Measurements from ENCODE around the gene DIAPH2.
A peak's percentile ranks its signal among the peaks of the same experiment; 100 is the strongest.

DIAPH2 gene

DNA sequence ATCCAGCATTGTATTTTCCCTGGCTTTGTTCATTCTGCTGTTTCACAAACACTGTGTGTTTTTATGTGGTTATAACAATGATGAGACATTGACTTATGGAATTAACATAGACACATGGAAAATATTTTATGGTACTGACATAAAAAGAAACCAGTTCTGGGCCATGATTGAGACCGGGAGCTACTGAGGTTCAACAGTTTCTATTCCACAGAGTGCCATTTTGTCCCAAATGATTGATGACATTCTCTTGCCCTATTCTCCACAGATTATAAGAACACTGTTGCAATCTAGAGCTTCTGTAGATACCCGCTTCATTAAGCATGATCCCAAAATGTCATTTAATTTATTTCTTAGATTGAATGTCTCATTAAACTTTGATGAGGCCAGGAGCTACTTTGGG, 525.9 kb downstream of the DIAPH2 start:
- no peak for DNase-seq

DNA sequence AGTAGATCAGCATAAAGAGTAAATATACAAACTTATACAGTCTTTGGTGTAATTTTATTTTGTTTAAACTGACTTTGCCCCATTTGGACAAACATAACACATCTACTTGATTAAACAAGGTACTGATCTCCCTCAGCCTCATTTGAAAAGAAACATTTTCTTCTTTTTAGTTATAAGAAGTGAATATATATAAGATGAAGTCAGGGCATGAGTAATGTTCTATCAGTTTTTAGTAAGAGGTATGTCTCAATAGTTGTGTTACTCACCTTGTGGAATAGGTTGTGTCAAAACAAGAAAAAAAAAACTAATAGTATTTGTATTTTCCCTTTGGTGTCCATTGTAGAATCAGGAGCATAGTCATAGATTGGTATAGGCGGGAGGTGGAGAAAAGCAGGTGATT, 526.4 kb downstream of the DIAPH2 start:
- DNase-seq, result no peak

DNA sequence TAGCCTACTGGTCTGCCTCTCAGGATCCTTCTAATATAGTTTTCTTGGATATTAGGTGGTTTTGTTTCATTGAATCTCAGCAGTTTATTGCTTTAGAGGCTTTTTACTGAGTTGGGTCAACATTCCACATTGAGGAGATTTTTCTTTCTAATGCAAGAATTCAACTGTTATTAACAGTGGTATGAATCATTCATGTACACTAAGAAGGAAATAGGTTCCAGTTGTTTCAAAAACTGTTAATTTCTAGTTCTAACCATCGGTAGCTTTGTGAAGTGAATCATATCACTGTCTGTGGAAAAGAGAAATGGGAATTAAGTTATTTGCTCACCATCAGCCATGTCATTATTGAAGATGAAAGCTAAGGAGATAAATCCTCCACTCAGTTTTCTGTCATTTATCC, 530.5 kb downstream of the DIAPH2 start:
- peak; percentile 63 for DNase-seq

DNA sequence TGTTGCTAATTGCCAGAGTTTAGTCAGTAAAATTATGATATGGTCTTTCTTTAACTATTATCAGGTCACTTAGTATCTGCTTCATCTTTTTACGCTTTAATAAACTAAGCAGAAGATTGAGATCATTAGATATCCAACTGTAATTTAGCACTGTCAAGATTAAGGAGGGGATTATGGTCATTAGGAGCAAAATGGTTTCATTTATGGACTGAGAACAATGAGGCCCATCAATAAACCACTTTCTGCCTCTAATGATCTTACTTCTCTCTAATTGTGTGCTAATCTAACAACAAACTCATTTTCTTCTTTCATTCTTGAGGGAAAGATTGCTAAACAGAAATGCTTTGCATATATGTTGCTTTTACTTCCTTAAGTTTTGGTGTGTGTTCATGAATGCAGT, 539.5 kb downstream of the DIAPH2 start:
- no peak for DNase-seq

GRCh38 chrX:97229318-97229717, 544.7 kb downstream of the DIAPH2 start:
- DNase-seq, result no peak

DNA sequence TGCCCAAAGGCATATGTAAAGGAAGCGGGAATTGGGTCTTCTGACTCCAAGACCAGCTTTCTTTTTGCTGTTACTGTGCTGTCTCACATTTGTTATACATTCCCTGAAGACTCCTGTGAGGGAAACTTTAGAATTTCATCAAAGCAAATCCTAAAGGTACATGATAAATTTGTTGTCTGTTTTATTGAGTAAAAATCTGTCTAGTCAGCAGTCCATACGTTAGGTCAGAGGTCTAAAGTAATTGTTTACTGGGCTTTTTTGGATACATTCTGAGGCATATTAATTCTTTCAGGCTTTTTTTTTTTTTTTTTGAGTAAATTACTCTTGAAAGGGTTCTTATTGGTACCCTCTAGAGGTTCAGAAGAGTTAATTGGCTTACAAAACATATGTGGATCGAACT, 546.3 kb downstream of the DIAPH2 start:
- no peak for DNase-seq

GRCh38 chrX:97234471-97235081, 549.9 kb downstream of the DIAPH2 start:
- no peak for DNase-seq

DNA sequence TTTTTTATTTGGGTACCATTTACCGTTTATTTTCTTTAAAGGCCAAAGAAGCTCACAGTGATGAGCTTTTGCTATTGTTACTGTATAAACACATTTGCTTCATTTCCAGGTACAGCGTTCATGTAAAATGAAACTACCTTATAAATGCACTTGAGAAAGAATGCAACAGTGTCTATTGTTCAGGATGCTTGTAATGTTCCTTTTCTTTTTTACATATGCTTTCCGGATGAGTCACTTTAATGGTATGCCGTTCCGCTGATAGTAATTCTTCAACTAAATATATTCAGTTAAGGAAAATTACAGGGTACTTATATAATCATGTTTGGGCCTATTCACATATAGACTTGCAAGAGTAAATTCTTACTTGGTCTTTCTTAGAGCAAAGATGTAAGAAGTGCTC, 554.0 kb downstream of the DIAPH2 start:
- peak; percentile 41 for DNase-seq

DNA sequence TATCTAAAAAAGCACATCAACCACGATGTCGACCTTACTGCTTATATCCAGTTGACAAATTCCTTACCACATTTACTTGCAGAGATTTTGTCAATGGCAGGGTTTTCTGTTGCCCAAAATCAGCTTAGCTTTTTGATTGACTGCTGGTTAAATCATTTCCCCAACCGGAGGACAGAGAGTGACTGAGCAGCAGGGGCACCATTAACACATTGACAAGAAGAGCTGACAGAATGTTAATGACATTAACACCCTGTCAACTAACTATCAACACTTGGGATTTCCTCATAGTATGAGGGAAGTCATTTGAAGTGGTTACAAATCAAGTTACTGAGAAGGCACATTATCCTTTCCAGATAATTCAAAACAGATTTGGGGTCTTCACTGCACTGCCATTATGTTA, 567.5 kb downstream of the DIAPH2 start:
- DNase-seq, result no peak

- no peak for DNase-seq
Observed at GRCh38 chrX:97260679-97261078, 576.0 kb downstream of the DIAPH2 start.

- DNase-seq, result no peak
Observed at GRCh38 chrX:97266406-97267121, 581.9 kb downstream of the DIAPH2 start.

DNA sequence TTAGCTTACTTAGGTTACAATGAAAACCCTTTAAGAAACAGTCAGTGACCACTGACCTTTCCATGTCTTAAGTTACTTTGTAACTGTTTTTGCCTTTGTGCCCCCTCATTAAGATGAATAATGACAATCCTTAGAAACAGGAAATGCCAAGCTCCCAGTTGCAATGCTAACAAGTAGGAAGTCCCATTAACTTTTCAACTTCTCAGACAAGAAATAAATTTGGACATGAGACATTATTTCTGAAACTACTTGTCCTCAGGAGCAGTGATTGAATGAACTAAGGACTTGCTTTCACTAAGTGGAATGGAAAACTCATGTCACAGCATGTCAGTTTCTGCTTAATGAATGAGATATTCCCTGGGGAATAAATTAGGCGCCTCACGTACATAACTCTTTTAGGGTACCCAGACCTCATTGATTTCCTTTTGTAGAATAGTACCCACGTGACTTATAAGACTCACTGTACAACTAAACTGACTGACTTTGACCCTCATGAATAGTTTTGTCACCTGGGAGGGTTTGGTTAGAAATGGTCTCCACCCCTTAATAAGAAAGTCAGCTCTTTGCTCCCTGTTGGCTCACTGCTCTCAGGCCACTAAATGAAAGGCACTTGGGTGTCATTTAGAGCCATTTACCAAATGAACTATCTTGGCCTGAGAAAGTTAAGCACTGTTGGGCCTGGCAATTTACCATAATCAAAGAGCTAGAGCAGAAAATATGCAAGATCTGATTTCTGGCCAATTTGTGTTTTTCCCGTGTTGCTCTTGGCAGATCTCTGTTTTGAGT, 582.9 kb downstream of the DIAPH2 start:
- peak; percentile 8 for DNase-seq

DNA sequence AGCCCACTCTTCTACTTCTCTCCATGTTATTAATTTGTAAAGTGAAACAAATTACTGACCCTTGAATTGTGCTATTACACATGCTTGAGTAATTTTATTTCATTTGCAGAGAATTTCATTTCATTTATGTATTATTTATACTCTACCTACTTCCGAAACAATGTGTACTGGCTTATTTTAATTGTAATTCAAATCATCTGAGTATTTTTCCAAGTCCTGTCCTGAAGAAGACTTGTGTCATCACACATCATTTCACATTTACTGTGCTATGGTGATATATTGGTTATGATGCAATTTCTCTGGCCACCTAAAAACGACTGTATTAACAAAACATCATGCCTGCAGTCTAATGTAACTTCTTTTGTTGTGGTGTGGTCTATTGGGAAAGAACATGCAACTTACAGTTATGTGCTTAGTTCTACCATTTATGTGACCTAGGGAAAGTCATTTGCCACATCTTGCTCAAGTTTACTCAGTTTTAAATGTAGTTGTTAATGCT, 583.6 kb downstream of the DIAPH2 start:
- DNase-seq, result no peak

GRCh38 chrX:97284531-97284930, 599.9 kb downstream of the DIAPH2 start:
- DNase-seq, result no peak

DNA sequence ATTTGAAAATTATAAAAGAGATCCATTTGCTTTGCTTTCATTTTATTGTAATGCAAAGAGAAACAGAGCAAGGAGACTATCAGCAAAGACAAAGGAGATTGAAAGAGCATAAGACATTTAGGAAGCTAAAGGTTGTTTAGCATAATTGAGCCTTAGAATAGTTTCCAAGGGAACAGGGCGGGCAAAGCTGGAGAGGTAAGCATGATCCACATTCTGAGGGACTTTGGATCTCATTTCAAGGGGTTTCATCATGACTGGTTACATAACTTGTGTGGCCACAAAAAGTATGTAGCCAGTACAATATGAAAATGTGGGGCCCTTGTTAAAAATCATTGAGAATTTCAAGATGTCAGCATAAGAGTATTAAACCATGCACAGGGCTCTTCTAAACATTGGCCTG, 605.6 kb downstream of the DIAPH2 start:
- DNase-seq, result peak; percentile 16

DNA sequence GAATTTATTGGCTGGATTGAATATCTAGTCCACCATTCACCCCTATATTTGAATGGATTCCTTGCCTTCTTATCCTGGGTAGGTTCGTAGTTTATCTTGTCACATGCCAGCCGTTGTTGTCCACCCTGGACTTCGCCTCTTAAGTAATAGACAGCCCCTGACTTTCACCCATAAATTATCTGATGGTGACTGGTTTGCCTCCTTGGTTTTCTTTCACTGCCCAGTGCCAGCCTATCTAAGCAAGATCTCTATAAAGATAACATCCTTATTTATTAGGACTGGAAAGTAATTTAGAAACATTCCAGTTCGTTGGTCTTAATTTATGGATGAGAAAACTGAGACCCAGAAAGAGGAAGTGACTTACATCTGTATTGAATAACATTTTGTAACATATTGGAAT, 609.4 kb downstream of the DIAPH2 start:
- no peak for DNase-seq

- DNase-seq, result no peak
Observed at GRCh38 chrX:97295954-97296353, 611.3 kb downstream of the DIAPH2 start.

DNA sequence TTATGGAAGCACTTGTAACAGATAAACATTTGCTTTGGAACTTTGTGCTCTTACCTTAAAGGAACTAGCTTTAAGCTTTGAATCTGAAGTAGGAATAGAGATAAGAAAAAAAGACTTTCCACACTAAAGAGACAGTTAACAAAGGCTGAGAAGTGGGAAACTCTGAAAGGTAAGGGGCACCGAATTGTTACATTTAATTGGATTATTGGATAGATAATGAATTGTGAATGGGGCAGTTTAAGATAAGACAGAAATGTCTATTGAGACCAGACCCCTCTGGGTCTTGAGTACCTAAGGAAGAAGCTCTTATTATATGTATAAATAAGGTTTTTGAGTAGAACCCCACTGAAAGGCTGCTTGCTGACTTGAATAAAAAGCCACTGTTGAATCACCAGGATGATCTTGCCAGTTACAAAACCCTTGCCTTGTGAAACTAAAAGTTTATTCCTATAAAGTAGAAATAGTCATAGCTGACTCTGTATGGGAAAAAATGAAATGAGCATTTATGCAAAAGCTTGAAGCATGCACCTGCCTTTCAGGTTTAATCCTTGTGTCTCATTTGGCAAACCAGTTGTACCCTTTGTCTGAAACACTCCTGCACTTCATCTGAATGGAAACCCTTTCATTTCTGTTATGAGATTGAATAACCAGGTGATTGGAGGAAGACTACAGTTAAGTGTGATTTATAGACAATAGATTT, 622.3 kb downstream of the DIAPH2 start:
- DNase-seq, result no peak

DNA sequence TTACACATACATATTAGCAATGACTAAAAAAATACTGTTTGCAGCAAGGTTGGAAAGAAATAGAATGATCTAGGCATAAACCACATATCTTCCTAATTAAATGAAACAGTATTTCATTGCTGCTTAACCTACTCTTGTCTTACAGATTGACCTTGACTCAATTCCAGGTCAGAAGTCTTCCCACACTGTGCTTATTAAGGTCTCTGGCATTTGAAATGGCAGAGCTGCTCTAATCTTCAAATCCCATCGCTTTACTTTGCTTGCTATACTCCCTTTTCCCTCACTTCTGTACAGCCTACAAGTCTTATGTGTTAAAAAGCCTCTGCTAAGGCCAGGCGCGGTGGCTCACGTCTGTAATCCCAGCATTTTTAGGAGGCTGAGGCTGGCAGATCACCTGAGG, 623.5 kb downstream of the DIAPH2 start:
- DNase-seq, result peak; percentile 13

- DNase-seq, result no peak
Observed at GRCh38 chrX:97309487-97310116, 625.0 kb downstream of the DIAPH2 start.

GRCh38 chrX:97310373-97310772, 625.7 kb downstream of the DIAPH2 start:
- DNase-seq, result peak; percentile 27

DNA sequence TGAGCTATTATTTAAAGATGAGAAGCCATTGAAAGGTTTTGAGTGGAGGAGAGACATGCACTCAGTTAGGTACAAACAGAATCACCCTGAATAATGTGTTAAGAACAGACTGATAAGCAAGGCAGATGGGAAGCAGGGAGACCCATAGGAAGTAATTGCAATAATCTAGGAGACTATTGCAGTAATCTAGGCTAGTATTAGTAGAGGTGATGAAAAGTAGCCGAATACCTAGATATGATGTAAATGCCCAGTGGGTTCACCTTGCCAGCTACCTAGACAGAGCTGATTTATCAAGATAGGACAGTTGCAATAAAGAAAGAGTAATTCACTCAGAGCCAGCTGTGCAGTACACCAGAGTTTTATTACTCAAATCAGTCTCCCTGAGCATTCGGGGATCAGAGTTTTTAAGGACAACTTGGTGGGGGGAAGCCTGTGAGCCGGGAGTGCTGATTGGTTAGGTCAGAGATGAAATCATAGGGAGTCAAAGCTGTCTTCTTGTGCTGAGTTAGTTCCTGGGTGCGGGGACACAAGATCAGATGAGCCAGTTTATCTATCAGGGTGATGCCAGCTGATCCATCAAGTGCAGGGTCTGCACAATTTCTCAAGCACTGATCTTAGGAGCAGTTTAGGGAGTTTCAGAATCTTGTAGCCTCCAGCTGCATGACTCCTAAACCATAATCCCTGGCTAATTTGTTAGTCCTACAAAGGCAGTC, 626.6 kb downstream of the DIAPH2 start:
- DNase-seq, result no peak
